Fibroblast of gingiva (primary cell): ENCODE results near the gene GABRD.

ENCODE experiments used
- DNase-seq: peaks from one replicate; pipeline ENCODE4 v3.0.0-alpha.2; 2011; ENCODE audit warnings: low read depth

Gene GABRD

GRCh38 chr1:2039251-2039650 lies 20.1 kb downstream of the GABRD start:
- DNase-seq = no peak

- no peak for DNase-seq
Observed at GRCh38 chr1:2041305-2041704, 22.2 kb downstream of the GABRD start.

GRCh38 chr1:2041887-2042286 lies 22.7 kb downstream of the GABRD start:
- DNase-seq = no peak

- no peak for DNase-seq
Observed at GRCh38 chr1:2042830-2043773, 24.0 kb downstream of the GABRD start.

- DNase-seq = no peak
Observed at GRCh38 chr1:2043886-2044285, 24.7 kb downstream of the GABRD start.

GRCh38 chr1:2044510-2045319 lies 25.6 kb downstream of the GABRD start:
- DNase-seq = peak; percentile 24

- no peak for DNase-seq
Observed at GRCh38 chr1:2045468-2046173, 26.5 kb downstream of the GABRD start.

GRCh38 chr1:2046174-2046917 lies 27.2 kb downstream of the GABRD start:
- no peak for DNase-seq

- no peak for DNase-seq
Observed at GRCh38 chr1:2046953-2047748, 28.0 kb downstream of the GABRD start.

GRCh38 chr1:2047749-2048729 lies 28.9 kb downstream of the GABRD start:
- no peak for DNase-seq

- no peak for DNase-seq
Observed at GRCh38 chr1:2049225-2049717, 30.1 kb downstream of the GABRD start.

- no peak for DNase-seq
Observed at GRCh38 chr1:2049718-2050431, 30.7 kb downstream of the GABRD start, which contains the start of gene PRKCZ. Gene PRKCZ (plus strand): TSS chr1:2050411. CDS start chr1:2050631, 220 bp downstream.

GRCh38 chr1:2050461-2050792 lies 31.3 kb downstream of the GABRD start:
- no peak for DNase-seq

- DNase-seq = no peak
Observed at GRCh38 chr1:2050793-2051682, 31.9 kb downstream of the GABRD start.

- DNase-seq = no peak
Observed at GRCh38 chr1:2052054-2052679, 33.0 kb downstream of the GABRD start.

GRCh38 chr1:2052756-2053155 lies 33.6 kb downstream of the GABRD start:
- no peak for DNase-seq

GRCh38 chr1:2053217-2053616 lies 34.1 kb downstream of the GABRD start:
- DNase-seq = no peak
